Measurements from ENCODE around the gene MPV17L2.
"Not testable (repeated sequence)": the region's sequence is repeated elsewhere in the genome, so short reads cannot be mapped to it uniquely, and the experiment has no call there.

Gene MPV17L2

DNA sequence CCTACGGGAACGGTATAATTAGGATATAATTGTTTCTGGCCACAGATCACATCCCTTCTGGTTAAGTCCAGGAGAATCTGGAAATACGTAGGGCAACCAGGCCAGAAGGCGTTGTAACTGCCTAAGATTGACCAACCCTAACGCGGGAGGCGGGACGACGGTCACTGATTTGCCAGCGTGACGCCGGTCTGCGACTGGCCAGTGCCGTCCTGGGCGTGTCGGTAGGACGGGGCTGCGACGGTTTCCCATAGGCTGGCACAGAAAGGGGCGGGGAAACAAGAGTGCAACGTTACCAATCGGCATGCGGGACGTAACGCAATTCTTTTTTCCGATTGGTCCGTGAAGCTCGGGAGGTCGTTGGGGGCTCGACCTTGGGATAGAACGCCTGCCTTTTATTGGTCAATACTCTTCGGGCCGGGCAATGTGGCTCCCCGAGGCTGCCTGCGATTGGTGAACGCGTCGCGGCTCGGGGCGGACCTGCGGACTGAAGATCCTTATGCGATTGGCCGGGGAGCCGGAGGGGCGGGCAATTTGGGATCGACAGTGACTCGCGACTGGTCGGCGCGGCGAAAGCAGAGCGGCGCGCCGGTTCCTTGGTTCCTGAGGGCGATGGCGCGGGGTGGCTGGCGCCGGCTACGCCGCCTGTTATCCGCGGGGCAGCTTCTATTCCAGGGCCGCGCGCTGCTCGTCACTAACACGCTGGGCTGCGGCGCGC lies at the start of gene MPV17L2:
MPV17L2 (plus strand) TSS at position 546 of the 715 bp plus-strand sequence; CDS start at position 610, 64 bp downstream.
- in situ Hi-C loops (cut with MboI; ENCODE audit: low sequenced_read_pairs) = no loop called here

DNA sequence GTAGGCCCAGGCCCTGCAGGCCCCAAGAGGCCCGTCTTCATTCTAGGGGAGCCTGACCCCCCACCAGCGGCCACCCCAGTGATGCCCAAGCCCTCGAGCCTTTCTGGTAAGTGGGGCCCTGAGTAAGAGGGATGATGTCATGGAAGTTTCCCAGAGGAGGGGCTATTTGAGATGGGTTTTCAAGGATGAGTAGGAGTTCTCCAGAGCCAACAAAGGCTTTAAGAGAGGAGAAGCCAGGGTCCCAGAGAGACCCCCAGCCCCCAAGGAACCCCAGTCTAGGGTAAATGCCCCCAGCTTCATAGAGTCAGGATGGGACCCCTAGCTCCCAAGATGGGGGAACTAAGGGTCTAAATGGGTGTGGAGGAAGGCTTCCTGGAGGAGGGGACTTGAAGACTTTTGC lies 49.1 kb upstream of the MPV17L2 start:
- in situ Hi-C loops (cut with MboI; ENCODE audit: low sequenced_read_pairs) = no loop called here

DNA sequence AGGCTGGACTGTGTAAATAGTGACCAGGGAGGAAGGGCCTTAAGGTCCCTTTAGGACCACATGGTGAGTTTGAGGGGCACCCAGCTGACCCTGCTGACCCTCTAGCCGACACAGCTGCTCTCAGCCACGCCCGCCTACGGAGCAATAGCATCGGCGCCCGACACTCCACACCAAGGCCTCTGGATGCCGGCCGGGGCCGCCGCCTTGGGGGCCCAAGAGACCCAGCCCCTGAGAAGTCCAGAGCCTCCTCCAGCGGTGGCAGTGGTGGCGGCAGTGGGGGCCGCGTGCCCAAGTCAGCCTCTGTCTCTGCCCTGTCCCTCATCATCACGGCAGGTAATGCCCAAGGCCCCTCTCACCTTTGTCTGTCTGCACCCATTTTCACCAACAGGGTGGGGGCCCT lies 48.7 kb upstream of the MPV17L2 start:
- in situ Hi-C loops (cut with MboI; ENCODE audit: low sequenced_read_pairs) = no loop called here

DNA sequence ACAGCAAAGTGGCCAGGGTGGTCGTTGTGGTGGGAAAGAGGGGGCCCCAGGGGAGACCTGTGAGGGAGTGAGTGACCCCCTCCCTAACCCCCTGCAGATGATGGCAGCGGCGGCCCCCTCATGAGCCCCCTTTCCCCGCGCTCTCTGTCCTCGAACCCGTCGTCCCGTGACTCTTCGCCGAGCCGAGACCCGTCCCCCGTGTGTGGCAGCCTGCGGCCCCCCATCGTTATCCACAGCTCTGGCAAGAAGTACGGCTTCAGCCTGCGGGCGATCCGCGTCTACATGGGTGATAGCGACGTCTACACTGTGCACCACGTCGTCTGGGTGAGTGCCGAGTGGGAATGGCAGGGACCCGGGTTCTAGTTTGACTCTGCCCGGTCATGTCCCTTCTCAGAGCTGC lies 48.1 kb upstream of the MPV17L2 start:
- in situ Hi-C loops (cut with MboI; ENCODE audit: low sequenced_read_pairs) = no loop called here

DNA sequence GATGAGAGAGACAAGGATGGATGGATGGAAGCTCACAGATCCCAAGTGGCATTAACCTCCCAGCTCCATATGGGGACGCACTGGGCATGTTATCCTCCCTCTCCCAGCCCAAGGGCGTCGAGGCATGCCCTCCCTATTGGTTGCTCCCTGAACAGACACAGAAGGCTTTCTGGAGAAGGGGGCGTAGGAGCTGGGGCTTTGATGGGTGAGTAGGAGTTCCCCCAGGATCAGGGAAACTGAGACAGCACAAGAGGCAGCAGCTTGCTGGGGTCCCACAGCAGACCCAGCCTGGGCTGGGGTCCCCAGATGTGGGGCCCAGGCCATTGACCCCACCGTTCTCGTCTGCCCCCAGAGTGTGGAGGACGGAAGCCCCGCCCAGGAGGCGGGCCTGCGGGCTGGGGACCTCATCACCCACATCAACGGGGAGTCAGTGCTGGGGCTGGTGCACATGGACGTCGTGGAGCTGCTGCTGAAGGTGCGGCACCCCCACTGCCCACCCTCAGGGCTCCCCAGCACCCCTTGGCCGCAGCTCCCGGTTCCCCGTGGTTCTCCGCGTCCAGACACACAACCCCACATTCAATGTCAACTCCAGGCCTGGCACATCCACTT lies 47.5 kb upstream of the MPV17L2 start:
- in situ Hi-C loops (cut with MboI; ENCODE audit: low sequenced_read_pairs) = no loop called here

DNA sequence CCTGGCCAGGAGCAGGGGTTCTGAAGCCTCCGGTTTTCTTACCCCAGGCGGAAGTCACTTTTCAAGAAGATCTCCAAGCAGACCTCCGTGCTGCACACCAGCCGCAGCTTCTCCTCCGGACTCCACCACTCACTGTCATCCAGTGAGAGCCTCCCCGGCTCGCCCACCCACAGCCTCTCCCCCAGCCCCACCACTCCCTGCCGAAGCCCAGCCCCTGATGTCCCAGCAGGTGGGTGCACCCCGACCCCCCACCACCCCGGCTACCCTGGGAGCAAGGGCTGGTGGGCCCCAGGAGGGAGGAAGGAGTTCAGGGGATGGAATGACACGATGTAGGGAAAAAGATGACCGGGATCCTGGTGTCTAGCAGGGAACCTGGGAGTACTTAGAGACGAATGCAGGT lies 45.6 kb upstream of the MPV17L2 start:
- in situ Hi-C loops (cut with MboI; ENCODE audit: low sequenced_read_pairs) = no loop called here

DNA sequence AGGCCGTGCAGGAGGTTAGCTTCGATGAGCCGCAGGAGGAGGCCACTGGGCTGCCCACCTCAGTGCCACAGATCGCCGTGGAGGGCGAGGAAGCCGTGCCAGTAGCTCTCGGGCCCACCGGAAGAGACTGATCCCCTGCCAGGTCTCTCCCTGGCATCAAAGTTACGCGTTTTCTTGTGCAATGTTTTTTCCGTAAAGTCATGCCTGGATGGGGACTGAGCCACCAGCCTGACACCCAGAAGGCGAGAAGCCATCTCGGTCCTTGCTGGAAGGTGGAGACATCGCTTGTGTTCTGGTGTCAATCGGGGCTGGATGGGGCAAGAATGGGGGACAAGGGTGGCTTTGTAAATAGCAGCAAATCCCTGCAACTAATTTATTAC lies 43.4 kb upstream of the MPV17L2 start:
- in situ Hi-C loops (cut with MboI; ENCODE audit: low sequenced_read_pairs) = no loop called here

DNA sequence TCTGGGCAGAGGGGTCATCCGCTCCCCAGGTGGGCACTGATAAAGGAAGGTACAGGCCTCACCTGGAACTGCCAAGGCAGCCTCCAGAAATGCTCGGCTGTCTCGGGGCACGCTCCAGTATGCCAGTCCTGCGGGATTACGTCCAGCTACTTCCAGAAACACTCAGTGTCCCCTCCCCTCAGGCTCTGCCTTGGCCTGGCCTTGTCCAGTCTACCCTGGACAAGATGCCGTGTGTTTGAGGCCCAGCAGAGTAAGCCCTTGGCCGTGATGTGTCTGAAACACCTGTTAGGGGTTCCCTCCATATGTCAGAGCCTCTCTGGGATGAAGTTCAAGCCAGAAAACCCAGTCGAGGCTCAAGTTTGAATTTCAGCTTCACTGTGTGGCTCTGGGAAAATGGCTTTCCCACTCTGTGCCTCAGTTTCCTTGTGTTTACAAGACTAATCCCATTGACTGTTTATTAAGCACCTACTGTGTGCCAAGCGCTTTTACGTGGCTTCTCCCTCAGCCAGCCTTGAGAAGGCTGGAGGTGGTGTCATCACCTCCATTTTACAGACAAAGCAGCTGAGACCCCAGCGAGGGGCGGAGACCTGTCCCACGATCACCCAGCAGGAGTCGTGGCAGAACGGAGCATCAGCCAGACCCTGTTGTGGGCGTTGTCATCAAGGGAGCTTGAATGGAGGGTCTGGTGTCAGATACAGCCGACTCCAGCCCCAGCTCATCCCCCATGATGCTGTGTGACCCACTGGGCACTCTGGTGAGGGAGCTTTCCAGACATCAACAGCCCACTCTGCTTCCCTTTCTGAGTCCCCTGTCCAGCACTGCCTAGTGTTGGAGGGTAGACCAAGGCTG lies 42.0 kb upstream of the MPV17L2 start:
- in situ Hi-C loops (cut with MboI; ENCODE audit: low sequenced_read_pairs) = no loop called here

DNA sequence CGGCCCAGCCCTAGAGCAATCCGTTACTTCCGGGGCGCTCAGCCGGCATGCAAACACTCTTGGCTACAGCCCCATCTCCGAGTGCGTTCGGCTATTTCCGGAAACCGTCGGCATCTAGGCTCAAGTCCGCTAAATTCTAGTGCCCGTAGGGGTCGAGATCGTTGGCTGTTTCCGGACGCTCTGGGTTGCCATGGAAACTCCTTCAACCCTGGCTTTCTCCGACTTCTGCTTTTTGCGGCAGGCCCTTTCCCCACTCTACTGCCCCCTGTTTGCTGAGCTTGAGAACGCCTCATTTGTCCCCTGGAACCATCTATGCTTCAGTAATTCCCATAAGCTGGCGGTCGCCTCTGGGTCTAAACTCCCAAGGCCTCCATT lies 40.6 kb upstream of the MPV17L2 start:
- in situ Hi-C loops (cut with MboI; ENCODE audit: low sequenced_read_pairs) = no loop called here

DNA sequence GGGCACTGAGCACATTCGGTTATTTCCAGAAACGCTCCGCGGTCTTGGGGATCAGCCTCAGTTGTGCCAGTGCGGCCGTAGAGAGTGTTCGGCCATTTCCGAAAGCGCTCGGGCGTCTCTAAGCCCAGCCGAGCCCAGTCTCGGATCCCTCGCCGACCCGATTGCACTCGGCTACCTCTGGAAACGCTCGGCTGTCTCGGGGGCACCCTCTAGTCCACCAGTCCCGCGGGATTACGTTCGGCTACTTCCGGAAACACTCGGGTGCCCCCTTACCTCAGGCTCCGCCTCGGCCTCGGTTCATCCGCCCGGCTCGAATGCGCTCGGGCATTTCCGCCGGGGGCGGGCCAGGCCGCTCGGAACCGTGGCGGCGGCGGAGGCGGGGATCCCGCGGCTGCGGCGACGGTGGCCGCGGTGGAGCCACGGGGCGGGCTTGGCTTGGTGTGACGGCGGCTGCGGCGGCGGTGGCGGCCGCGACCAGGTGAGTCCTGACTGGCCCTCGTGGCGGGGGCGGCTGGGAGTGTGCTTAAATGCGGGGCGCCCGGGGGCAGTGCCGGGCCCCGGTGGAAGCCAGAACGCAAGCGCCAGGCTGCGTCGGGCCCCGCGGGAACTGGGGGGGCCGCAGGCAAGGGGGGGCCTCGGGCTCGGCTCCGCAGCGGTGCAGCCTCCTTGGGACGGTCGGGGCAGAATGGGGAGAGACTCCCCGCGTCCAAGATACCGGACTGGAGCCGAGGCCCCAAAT lies 40.0 kb upstream of the MPV17L2 start, which contains the start of gene PIK3R2:
PIK3R2 (plus strand) TSS at position 347 of the 739 bp plus-strand sequence. CDS start 2,717 bp downstream, outside the sequence.
- in situ Hi-C loops (cut with MboI; ENCODE audit: low sequenced_read_pairs) = no loop called here

DNA sequence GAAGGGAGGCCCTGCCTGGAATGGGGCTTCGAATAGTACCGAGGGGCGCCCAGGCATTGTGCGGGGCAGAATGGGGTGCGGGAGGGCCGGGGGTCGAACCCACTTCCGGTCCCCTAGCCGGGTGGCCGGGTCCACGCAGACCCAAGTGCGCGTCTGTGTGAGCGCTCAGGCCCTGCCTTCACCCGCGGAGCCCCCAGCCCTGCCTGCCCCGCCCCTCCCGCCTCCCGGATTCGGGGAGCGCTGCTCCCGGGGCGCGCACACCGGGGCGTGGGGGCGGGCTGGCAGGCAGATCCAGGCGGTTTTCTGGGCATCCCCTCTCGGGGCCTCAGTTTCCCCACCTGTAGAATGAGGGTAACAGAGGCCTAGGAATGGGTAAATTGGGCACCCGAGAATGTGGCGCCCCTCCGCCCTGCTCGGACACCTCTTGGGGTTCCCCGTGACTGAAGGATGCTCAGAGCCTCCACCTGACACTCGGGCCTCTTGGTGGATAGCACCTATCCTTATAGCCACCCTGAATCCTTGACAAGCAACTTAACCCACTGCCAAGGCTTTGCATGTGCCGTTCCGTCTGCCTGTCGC lies 39.4 kb upstream of the MPV17L2 start:
- in situ Hi-C loops (cut with MboI; ENCODE audit: low sequenced_read_pairs) = no loop called here

DNA sequence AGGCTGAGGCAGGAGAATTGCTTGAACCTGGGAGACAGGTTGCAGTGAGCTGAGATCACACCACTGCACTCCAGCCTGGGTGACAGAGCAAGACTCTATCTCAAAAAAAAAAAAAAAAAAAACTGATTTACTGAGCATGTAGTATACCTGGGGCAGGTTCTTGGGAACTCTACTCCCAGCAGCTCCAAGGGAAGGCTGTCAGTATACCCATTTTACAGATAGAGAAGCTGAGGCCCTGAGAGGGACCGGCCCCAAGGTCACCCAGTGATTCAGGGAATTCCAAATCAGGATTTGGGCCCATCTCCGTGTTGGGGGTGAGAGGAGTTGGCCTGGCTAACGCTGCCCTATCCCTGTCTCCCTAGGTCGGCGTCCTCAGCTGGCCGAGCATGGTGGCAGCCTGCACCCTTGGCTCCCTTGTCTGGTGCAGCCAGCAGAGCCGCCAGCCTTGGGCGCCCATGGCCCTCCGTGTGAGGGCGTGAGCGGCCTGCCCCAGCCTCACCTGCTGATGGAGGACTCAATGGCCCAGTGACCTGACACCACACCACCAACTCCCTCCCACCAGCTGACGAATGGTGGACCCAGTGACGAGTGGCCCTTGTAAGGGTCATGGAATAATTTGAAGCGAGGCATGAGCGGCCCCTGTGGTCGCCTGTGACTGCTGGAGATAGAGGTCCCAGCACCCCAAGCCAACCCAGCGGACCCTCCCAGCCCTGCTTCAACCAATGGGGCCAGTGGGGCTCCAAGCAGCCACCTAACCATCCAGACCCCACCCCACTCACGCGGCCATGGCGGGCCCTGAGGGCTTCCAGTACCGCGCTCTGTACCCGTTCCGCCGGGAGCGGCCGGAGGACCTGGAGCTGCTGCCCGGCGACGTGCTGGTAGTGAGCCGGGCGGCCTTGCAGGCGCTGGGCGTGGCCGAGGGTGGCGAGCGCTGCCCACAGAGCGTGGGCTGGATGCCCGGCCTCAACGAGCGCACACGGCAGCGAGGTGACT lies 37.6 kb upstream of the MPV17L2 start:
- in situ Hi-C loops (cut with MboI; ENCODE audit: low sequenced_read_pairs) = no loop called here

DNA sequence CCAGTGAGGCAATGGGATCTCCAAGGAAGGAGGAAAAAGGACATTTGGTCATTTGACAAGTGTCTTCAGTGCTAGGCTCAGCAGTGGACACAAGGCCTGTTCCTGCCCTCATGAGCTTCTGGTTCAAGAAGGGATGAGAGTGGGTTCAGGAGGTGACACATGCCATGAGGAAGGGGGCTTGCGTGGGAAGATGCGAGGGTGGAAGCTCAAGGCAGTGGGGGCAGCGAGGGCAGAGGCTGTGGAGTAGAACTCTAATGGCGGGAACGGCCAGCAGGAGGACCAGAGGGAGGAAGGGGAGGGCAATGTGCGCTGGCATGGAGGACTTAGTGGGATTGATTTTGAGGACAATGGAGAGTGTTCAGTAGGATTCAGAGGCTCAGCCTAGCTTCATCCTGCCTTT lies 36.8 kb upstream of the MPV17L2 start:
- in situ Hi-C loops (cut with MboI; ENCODE audit: low sequenced_read_pairs) = no loop called here

DNA sequence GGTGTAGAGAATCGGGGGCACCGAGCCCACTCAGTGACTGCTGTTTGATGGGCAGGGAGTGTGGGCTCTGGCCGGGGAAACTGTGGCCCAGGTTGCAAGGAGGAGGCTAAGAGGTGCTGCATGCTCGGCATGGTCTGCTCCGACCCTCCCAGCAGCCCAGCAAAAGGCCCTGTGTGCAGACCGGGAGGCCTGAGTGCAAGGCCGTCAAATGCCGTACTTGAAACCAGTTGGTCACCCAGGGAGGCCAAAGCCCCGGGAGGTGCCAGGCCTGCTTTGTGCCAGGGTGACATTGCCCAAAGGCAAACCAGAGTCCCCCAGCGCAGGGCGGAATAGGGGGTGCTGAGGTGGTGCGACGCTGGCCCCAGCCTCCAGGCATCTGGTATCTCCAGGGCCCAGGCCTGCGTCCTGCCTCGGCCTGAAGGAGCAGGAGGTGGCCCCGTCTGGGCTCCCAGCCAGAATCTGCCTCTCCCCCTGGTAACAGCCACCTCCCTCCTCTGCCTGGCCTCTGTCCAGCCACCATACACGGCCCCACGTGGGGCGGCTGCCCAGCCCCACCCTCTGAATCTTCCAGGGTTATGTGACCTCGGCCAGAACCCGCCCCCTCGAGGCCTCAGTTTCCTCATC lies 36.1 kb upstream of the MPV17L2 start:
- in situ Hi-C loops (cut with MboI; ENCODE audit: low sequenced_read_pairs) = no loop called here

DNA sequence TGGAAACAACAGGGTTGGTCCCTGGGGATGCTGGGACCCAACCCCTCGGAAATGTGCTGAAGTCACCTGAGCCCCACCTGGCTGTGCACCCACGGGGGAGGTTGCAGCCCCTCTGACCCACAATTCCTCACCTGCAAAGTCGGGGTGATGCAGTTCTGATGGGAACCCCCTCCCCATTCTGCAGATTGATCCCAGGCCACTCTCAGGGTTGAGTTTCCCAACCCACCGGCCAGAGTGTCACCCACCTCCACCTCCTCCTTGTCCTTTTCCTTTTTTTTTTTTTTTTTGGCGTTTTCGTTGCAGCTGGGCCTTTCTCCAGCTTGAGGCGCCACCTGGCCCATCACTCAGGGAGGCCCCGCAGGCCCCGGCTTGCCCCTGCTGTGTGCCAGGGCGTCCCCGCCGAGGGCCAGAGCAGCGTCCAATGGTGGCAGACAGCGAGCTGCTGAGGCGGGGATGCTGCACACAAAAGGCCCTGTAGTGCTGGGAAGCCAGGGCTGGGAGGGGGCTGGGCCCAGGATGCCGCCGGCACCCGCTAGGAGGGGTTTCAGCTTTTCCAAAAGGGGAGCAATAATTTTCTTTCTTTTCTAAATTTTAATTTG lies 35.5 kb upstream of the MPV17L2 start:
- in situ Hi-C loops (cut with MboI; ENCODE audit: low sequenced_read_pairs) = no loop called here

DNA sequence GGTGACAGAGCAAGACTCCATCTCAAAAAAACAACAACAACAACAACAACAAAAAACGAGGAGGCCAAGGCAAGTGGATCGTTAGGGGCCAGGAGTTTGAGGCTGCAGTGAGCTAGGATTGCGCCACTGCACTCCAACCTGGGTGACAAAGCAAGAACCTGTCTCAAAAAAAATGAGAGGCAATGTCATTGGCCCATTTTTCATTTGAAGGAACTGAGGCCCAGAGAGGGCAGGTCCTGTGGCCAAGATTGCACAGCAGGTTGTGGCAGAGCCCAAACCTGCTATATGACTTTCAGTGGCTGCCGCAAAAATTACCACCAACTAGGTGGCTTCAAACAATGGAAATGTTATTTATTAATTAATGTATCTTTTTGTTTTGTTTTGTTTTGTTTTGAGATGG lies 34.6 kb upstream of the MPV17L2 start:
- in situ Hi-C loops (cut with MboI; ENCODE audit: low sequenced_read_pairs) = no loop called here

DNA sequence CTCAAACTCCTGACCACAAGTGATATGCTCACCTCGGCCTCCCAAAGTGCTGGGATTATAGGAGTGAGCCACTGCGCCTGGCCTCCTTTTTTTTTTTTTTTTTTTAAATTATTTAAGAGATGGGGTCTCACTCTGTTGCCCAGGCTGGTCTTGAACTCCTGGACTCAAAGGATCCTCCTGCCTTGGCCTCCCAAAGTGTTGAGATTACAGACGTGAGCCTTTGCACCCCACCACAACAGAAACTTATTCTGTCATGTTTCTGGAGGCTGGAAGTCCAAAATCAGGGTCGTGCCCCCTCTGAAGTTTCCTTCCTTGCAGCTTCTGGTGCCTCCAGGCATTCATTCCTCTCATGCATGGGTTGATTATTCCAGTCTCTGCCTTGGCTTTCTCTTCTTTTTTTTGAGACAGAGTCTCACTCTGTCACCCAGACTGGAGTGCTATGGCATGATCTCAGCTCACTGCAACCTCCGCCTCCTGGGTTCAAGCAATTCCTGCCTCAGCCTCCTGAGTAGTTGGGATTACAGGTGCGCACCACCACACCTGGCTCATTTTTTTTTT lies 33.9 kb upstream of the MPV17L2 start:
- in situ Hi-C loops (cut with MboI; ENCODE audit: low sequenced_read_pairs) = not testable (repeated sequence)

DNA sequence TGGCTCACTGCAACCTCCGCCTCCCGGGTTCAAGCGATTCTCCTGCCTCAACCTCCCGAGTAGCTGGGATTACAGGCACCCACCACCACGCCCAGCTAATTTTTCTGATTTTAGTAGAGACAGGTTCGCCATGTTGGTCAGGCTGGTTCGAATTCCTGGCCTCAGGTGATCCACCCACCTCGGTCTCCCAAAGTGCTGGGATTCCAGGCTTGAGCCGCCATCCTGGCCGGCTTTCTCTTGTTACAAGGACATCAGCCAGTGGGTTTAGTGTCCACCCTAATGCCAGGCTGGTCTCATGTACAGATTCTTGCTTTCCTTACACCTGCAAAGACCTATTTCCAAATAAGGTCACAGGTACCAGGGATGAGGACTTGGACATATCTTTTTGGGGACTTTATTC lies 33.2 kb upstream of the MPV17L2 start:
- in situ Hi-C loops (cut with MboI; ENCODE audit: low sequenced_read_pairs) = no loop called here

All from HL-60/S4 treated with retinoic acid at 250 ng/mL for 4 days and 3 days (cell line).